Nephron (organoid): ENCODE measurements around the gene B4GALT7.

Experiments used
- H3K27ac Mint-ChIP-seq, 3 experiments: 2 replicates each; pipeline ENCODE4 v1.8.0; 2020; ENCODE audit warnings: mixed read lengths in 3 of 3, mild to moderate bottlenecking in 2 of 3, moderate library complexity in 1 of 3
- H3K27me3 Mint-ChIP-seq: 2 replicates; pipeline ENCODE4 v1.8.0; 2021; ENCODE audit warnings: low read depth, mild to moderate bottlenecking, moderate library complexity, mixed read lengths
- H3K36me3 Mint-ChIP-seq: 2 replicates; pipeline ENCODE4 v1.8.0; 2020; ENCODE audit warnings: low read depth, mixed read lengths
- H3K4me1 Mint-ChIP-seq: 2 replicates; pipeline ENCODE4 v1.8.0; 2020; ENCODE audit warnings: mixed read lengths
- H3K4me3 Mint-ChIP-seq, 3 experiments: 2 replicates each; pipeline ENCODE4 v1.8.0; 2020; ENCODE audit warnings: mild to moderate bottlenecking in 3 of 3, mixed read lengths in 3 of 3, moderate library complexity in 2 of 3
- H3K9me3 Mint-ChIP-seq: 2 replicates; pipeline ENCODE4 v1.8.0; 2020; ENCODE audit warnings: mixed read lengths
- CTCF ChIP-seq, 3 experiments: fragments of 200-600 bp; sonication (generic); IDR thresholded peaks; one replicate each; pipeline ENCODE4 v1.5.0; 2021; ENCODE audit warnings: antibody characterized with exemption in 3 of 3; ENCODE audit not compliant: unreplicated experiment in 3 of 3

The B4GALT7 gene

DNA sequence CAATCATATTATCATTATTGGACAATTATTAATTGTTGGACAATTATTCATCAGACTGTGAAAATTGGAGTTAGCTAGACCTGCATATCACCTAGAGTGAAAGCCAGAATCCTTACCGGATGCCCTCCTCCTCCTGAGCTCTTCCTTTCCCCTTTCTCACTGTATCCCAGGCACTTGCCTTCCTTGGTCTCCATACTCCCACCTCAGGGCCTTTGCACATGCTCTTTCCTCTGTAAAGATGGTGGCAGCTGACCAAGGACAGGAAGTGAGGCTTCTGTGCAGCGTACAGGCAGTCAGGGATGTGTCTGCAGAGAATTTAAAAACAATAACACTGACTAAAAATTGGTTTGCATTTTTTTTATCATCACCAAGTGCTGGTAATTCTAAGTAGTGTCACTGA lies 30.0 kb upstream of the B4GALT7 start:
- H3K36me3 Mint-ChIP-seq = no peaks in the 10 kb centered on the region
- no peaks in the 10 kb centered on the region for H3K9me3 Mint-ChIP-seq
- no peak for TF ChIP-seq CTCF (IDR thresholded peaks at IDR 0.05; ENCODE audit: unreplicated experiment in 3 of 3)

DNA sequence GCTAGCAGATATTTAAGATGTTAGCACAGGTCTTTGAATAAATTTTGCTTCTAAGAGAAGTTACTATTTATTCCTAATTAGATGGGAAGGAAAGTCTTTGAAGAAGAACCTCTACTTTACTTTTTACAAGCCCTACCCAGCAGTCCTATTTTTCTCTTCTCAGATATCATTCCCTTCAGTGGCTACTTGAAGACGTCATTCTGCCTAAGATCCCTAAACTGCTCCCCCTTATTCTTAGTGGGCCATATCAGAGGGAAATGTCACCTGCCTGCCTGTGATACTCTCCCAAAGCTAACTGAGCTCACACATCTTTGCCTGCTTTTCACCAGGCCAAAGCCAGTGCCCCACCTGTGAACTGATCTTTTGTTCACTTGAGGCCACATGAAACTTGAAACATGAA lies 24.4 kb upstream of the B4GALT7 start:
- H3K27ac Mint-ChIP-seq = no peak overlapping the region
- TF ChIP-seq CTCF (IDR thresholded peaks at IDR 0.05; ENCODE audit: unreplicated experiment in 3 of 3) = no peak
- H3K36me3 Mint-ChIP-seq = no peaks in the 10 kb centered on the region
- H3K9me3 Mint-ChIP-seq = no peaks in the 10 kb centered on the region
- H3K27me3 Mint-ChIP-seq = peaks cover 22% of the 10 kb centered on the region
- H3K4me1 Mint-ChIP-seq = no peaks in the 10 kb centered on the region
- no peak overlapping the region for H3K4me3 Mint-ChIP-seq

More for the DNA sequence above, 30.0 kb upstream of the B4GALT7 start:
- peaks cover 39% of the 10 kb centered on the region for H3K27me3 Mint-ChIP-seq
- H3K4me1 Mint-ChIP-seq = no peaks in the 10 kb centered on the region
- H3K4me3 Mint-ChIP-seq = no peak overlapping the region
- no peak overlapping the region for H3K27ac Mint-ChIP-seq

- no peak overlapping the region for H3K4me3 Mint-ChIP-seq
- no peak overlapping the region for H3K27ac Mint-ChIP-seq
- H3K36me3 Mint-ChIP-seq = no peaks in the 10 kb centered on the region
- H3K27me3 Mint-ChIP-seq = peaks cover 23% of the 10 kb centered on the region
- TF ChIP-seq CTCF (IDR thresholded peaks at IDR 0.05; ENCODE audit: unreplicated experiment in 3 of 3) = no peak
- H3K4me1 Mint-ChIP-seq = no peaks in the 10 kb centered on the region
- no peaks in the 10 kb centered on the region for H3K9me3 Mint-ChIP-seq
Measured at GRCh38 chr5:177576169-177576568, 23.8 kb upstream of the B4GALT7 start.

DNA sequence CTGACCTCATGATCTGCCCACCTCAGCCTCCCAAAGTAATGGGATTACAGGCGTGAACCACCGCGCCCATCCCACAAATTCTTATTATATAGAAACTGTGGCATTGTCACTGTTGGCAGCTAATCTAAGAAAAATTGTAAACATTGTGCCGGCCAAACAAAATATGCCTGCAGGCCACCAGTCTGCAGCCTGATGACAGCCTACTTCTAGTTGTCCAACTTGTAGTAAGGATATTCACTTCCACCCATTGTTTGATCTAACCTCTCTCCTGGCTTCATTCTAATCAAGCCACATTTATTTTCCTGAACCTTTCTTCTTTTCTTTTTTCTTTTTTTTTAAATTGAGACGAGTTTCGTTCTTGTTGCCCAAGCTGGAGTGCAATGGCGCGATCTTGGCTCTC lies 21.6 kb upstream of the B4GALT7 start:
- no peaks in the 10 kb centered on the region for H3K9me3 Mint-ChIP-seq
- no peak overlapping the region for H3K27ac Mint-ChIP-seq
- no peak overlapping the region for H3K4me3 Mint-ChIP-seq

DNA sequence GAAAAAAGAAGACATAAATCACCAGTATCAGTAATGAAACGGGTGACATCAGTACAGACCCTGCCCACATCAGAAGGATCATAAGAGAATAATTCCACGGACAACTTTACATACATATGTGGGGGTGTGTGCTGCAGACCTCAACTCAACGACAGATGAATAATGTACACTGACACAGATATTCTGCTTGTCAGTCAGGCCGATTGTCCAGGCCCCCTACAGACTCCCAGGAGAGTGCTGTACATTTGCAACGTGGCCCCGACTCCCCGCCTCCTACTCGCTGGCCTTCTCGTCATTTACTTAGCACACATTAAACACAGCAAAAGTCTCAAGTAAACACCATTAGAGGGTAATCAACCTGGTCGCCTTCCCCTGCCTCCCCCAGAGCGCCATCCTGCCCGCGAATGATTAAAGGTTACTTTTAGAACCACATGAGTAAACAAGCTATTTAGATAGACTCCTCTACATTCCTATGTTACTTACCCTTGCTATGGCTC lies 11.5 kb upstream of the B4GALT7 start:
- Mint-ChIP-seq H3K4me3 (peak overlapping the region in 1 of 3 experiments; percentile 40), H3K9me3 (no peaks in the 10 kb centered on the region), H3K36me3 (peaks cover 6% of the 10 kb centered on the region), H3K4me1 (peaks cover 18% of the 10 kb centered on the region), H3K27ac (peak overlapping the region in 2 of 3 experiments; percentile 43 to 75), H3K27me3 (peaks cover 60% of the 10 kb centered on the region)
- no peak for TF ChIP-seq CTCF (IDR thresholded peaks at IDR 0.05; ENCODE audit: unreplicated experiment in 3 of 3)

More for the DNA sequence above, 21.6 kb upstream of the B4GALT7 start:
- H3K36me3 Mint-ChIP-seq = no peaks in the 10 kb centered on the region
- H3K4me1 Mint-ChIP-seq = no peaks in the 10 kb centered on the region
- TF ChIP-seq CTCF (IDR thresholded peaks at IDR 0.05; ENCODE audit: unreplicated experiment in 3 of 3) = no peak
- peaks cover 27% of the 10 kb centered on the region for H3K27me3 Mint-ChIP-seq

- peaks cover 23% of the 10 kb centered on the region for H3K36me3 Mint-ChIP-seq
- peaks cover 47% of the 10 kb centered on the region for H3K27me3 Mint-ChIP-seq
- H3K9me3 Mint-ChIP-seq = no peaks in the 10 kb centered on the region
- H3K4me3 Mint-ChIP-seq = peak overlapping the region in 2 of 3 experiments; percentile 39 to 60
- no peak for TF ChIP-seq CTCF (IDR thresholded peaks at IDR 0.05; ENCODE audit: unreplicated experiment in 3 of 3)
- H3K4me1 Mint-ChIP-seq = peaks cover 24% of the 10 kb centered on the region
- no peak overlapping the region for H3K27ac Mint-ChIP-seq
Measured at GRCh38 chr5:177590406-177590805, 9.5 kb upstream of the B4GALT7 start.
